ENCODE data around the gene SPR. TPM values are rescaled to one million over a fixed set of nuclear protein-coding genes. Genes with fewer than 3 reads are reported as not detected.
A peak's percentile ranks its signal among the peaks of the same experiment; 100 is the strongest.

SPR gene
- total and polyA plus RNA-seq, 2 of the 13 experiments (the other 11 are each of a cell fraction or from before 2014, with no cell fraction given): 34.0 to 96.0 TPM

DNA sequence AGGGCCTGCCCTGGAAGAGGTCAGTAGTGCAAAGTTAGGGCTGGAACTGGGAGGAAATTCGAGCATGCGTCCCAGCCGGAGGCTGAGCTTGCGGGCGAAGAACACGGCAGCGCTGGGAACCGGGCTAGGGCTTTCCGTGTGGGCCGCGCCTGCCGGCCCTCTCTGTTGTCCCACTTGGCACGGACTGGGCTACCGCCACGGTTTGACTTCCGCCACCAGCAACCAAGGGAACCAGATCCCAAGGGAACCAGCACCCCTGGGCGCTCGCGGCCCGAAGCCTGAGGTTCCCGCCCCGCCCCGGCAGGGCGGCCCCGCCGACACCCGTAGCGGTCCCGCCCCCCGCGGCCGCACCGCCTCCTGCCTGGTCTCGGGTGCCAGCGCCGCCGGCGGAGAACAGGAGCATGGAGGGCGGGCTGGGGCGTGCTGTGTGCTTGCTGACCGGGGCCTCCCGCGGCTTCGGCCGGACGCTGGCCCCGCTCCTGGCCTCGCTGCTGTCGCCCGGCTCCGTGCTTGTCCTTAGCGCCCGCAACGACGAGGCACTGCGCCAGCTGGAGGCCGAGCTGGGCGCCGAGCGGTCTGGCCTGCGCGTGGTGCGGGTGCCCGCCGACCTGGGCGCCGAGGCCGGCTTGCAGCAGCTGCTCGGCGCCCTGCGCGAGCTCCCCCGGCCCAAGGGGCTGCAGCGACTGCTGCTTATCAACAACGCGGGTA lies at the start of gene SPR (continued):
- peak; percentile 99 for TF ChIP-seq PAX8 (CRISPR knock-in tag; IDR thresholded peaks at IDR 0.05; ENCODE audit: borderline replicate concordance)
- no peak for TF ChIP-seq ZBTB4 (CRISPR knock-in tag; IDR thresholded peaks at IDR 0.05; ENCODE audit: borderline replicate concordance)
- TF ChIP-seq ZSCAN9 (CRISPR knock-in tag; IDR thresholded peaks at IDR 0.05; ENCODE audit: borderline replicate concordance): no peak
- no peak for TF ChIP-seq ZNF781 (CRISPR knock-in tag; IDR thresholded peaks at IDR 0.05; ENCODE audit: borderline replicate concordance, not compliant biosample characterization)
- TF ChIP-seq TGIF2 (CRISPR knock-in tag; IDR thresholded peaks at IDR 0.05): no peak
- TF ChIP-seq ZNF773 (CRISPR knock-in tag; IDR thresholded peaks at IDR 0.05; ENCODE audit: borderline replicate concordance): 0 out of 2 replicates have a peak, but pooled peaks have one; percentile 36
- no peak for TF ChIP-seq IKZF1 (IDR thresholded peaks at IDR 0.05)
- TF ChIP-seq SIN3A (IDR thresholded peaks at IDR 0.05; ENCODE audit: borderline replicate concordance, low read depth, low read length): peak; percentile 76; the same call in 1 of the 2 replicates
- TF ChIP-seq BORCS8-MEF2B (CRISPR knock-in tag; IDR thresholded peaks at IDR 0.05): peak; percentile 17
- TF ChIP-seq IRX3 (CRISPR knock-in tag; IDR thresholded peaks at IDR 0.05; ENCODE audit: borderline replicate concordance, low read depth): peak; percentile 70; the same call in 1 of the 2 replicates
- no peak for TF ChIP-seq ZFYVE20 (CRISPR knock-in tag; IDR thresholded peaks at IDR 0.05; ENCODE audit: borderline replicate concordance, low read depth)
- TF ChIP-seq POLR2G (IDR thresholded peaks at IDR 0.05; ENCODE audit: low read depth, low read length): peak; percentile 79
- TF ChIP-seq ZNF18 (CRISPR knock-in tag; IDR thresholded peaks at IDR 0.05; ENCODE audit: insufficient replicate concordance): peak; percentile 33
- TF ChIP-seq FOXA1 (IDR thresholded peaks at IDR 0.05): no peak
- no peak for TF ChIP-seq FOXA1 (CRISPR knock-in tag; IDR thresholded peaks at IDR 0.05)
- TF ChIP-seq CENPT (CRISPR knock-in tag; IDR thresholded peaks at IDR 0.05; ENCODE audit: low read depth): no peak
- TF ChIP-seq, protein P1, sequence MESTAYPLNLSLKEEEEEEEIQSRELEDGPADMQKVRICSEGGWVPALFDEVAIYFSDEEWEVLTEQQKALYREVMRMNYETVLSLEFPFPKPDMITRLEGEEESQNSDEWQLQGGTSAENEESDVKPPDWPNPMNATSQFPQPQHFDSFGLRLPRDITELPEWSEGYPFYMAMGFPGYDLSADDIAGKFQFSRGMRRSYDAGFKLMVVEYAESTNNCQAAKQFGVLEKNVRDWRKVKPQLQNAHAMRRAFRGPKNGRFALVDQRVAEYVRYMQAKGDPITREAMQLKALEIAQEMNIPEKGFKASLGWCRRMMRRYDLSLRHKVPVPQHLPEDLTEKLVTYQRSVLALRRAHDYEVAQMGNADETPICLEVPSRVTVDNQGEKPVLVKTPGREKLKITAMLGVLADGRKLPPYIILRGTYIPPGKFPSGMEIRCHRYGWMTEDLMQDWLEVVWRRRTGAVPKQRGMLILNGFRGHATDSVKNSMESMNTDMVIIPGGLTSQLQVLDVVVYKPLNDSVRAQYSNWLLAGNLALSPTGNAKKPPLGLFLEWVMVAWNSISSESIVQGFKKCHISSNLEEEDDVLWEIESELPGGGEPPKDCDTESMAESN (CRISPR knock-in tag; conservative IDR thresholded peaks at IDR 0.05): no peak; the same call in 1 of the 2 replicates
- TF ChIP-seq ZFX (CRISPR knock-in tag; IDR thresholded peaks at IDR 0.05; ENCODE audit: low read depth): peak; percentile 95
- no peak for TF ChIP-seq CC2D1A (CRISPR knock-in tag; IDR thresholded peaks at IDR 0.05)
- no peak for TF ChIP-seq EP300 (IDR thresholded peaks at IDR 0.05; ENCODE audit: low read depth in 2 of 2, low read length in 2 of 2)
- no peak for TF ChIP-seq EP300 (CRISPR knock-in tag; IDR thresholded peaks at IDR 0.05; ENCODE audit: borderline replicate concordance)
- no peak for TF ChIP-seq FOXK2 (IDR thresholded peaks at IDR 0.05)
- TF ChIP-seq REXO4 (CRISPR knock-in tag; IDR thresholded peaks at IDR 0.05; ENCODE audit: borderline replicate concordance): no peak
- TF ChIP-seq ATAD3A (CRISPR knock-in tag; IDR thresholded peaks at IDR 0.05): no peak
- no peak for TF ChIP-seq RARA (CRISPR knock-in tag; IDR thresholded peaks at IDR 0.05)
